ENCODE data around the gene UGT1A8. TPM values are rescaled to one million over a fixed set of nuclear protein-coding genes. Genes with fewer than 3 reads are reported as not detected.
"Not testable (repeated sequence)": the region's sequence is repeated elsewhere in the genome, so short reads cannot be mapped to it uniquely, and the experiment has no call there.

The UGT1A8 gene
- total and polyA plus RNA-seq, 2 of the 4 experiments (the other 2 are of a cell fraction), result not detected

GRCh38 chr2:233736868-233737653 lies 119.6 kb downstream of the UGT1A8 start:
- H4K91ac ChIP-seq (ENCODE audit: insufficient read depth, low read depth, low read length); H3K4me2 ChIP-seq (ENCODE audit: low read depth, low read length); H3K9me3 ChIP-seq (ENCODE audit: control insufficient read depth, insufficient read depth, low read length); in situ Hi-C loops (cut with MboI; ENCODE audit: low sequenced_read_pairs); H2AK5ac ChIP-seq (ENCODE audit: low read depth, low read length); H2BK5ac ChIP-seq (ENCODE audit: low read depth, low read length, poor library complexity, severe bottlenecking); H2BK15ac ChIP-seq (ENCODE audit: low read depth, low read length); H3K79me1 ChIP-seq (ENCODE audit: low read depth in 1 of 2, low read length in 2 of 2); H3K9me1 ChIP-seq (ENCODE audit: insufficient read depth, low read length); H2AFZ ChIP-seq (replicated peaks; ENCODE audit: low read length, poor library complexity); H3K9ac ChIP-seq (ENCODE audit: low read depth, low read length); CTCF ChIA-PET; H4K5ac ChIP-seq (ENCODE audit: low read depth, low read length); H3K27me3 ChIP-seq (ENCODE audit: control insufficient read depth, insufficient read depth, low read length); H3K36me3 ChIP-seq (ENCODE audit: control insufficient read depth, insufficient read depth, low read length); DNase-seq; POLR2A ChIA-PET (ENCODE audit: unreplicated experiment); H2AK9ac ChIP-seq (replicated peaks; ENCODE audit: low read depth, low read length, poor library complexity); H3K23ac ChIP-seq (ENCODE audit: low read depth, low read length); H3K4me3 ChIP-seq (ENCODE audit: insufficient read depth, low read depth, low read length); H4K8ac ChIP-seq (ENCODE audit: low read depth in 2 of 2, low read length in 2 of 2); intact Hi-C loops (cut with micrococcal nuclease); H3K18ac ChIP-seq (ENCODE audit: low read depth, low read length); ATAC-seq (ENCODE audit: low read depth); H3K27ac ChIP-seq (ENCODE audit: insufficient read depth, low read length); H3K56ac ChIP-seq (ENCODE audit: extremely low read depth, insufficient read depth, low read length); H3K14ac ChIP-seq (replicated peaks; ENCODE audit: low read depth, low read length); BruUV-seq (replicated peaks); H3K4ac ChIP-seq (ENCODE audit: low read depth, low read length); dilution Hi-C loops (cut with HindIII; ENCODE audit: low sequenced_read_pairs, unreplicated experiment); H2BK120ac ChIP-seq (ENCODE audit: low read depth, low read length); H3K4me1 ChIP-seq (ENCODE audit: control insufficient read depth, insufficient read depth, low read length); H4K20me1 ChIP-seq (ENCODE audit: insufficient read depth, low read length); H2BK20ac ChIP-seq (ENCODE audit: low read depth, low read length): not testable (repeated sequence)
- 67% methylated on average over 1 of the region's 14 CpGs; no CpG with 5 or more reads in 1 of the 2 experiments for WGBS, 2 experiments (ENCODE audit: extremely low coverage in 2 of 2, insufficient read length in 1 of 2)

Data from IMR-90 (cell line).